GM12878 (cell line): Measurements from ENCODE around the gene VPS25. TPM values are rescaled to one million over a fixed set of nuclear protein-coding genes. Genes with fewer than 3 reads are reported as not detected.

Experiments
- ATAC-seq: fragments of 200-7000 bp; cut with Tn5 transposase; 3 replicates; pipeline ENCODE4 v1.9.1; 2020; ENCODE audit warnings: mild to moderate bottlenecking, moderate library complexity
- BruUV-seq: library from RNA; stranded (reverse); fragments of 400-500 nt; replicated peaks from 2 replicates; lab custom pipeline; 2021; lab: Mats Ljungman, UMichigan
- CTCF ChIA-PET: fragments of 300-600 bp; sonication (Branson Sonifier 250); formaldehyde crosslinking; extraction: SDS; loops from one replicate; lab custom pipeline; 2021; ENCODE audit warnings: inconsistent platforms; lab: Yijun Ruan, JAX
- POLR2A ChIA-PET: fragments of 350-600 bp; formaldehyde crosslinking; extraction: SDS; loops from one replicate; lab custom pipeline; 2021; ENCODE audit warnings: inconsistent platforms; lab: Charles Lee
- RAD21 ChIA-PET: fragments of 300-600 bp; sonication (Branson Sonifier 250); formaldehyde crosslinking; loops from one replicate; lab custom pipeline; 2023; ENCODE audit warnings: antibody characterized with exemption; ENCODE audit not compliant: unreplicated experiment; lab: Charles Lee
- SMC1A ChIA-PET: fragments of 300-600 bp; sonication (Branson Sonifier 250); formaldehyde crosslinking; loops from one replicate; lab custom pipeline; 2023; ENCODE audit not compliant: unreplicated experiment, uncharacterized antibody; lab: Charles Lee
- DNase-seq: peaks from one replicate; pipeline ENCODE4 v3.0.0-alpha.2; 2011; ENCODE audit warnings: low read depth, low spot score
- FAIRE-seq: peaks from 3 replicates; lab custom pipeline; 2011; peaks lifted over from hg19 to GRCh38; lab: Jason Lieb, UNC
- H2AFZ ChIP-seq: 2 replicates; pipeline ENCODE4 v1.6.0; 2011; ENCODE audit warnings: low read depth, low read length, control low read depth; ENCODE audit not compliant: control insufficient read depth
- H3K27ac ChIP-seq: 2 replicates; pipeline ENCODE4 v1.5.1; 2011; ENCODE audit warnings: control low read depth; ENCODE audit not compliant: control insufficient read depth, insufficient read depth
- H3K27me3 ChIP-seq, 2 experiments: replicated peaks in 1 of 2; 2 replicates each; pipeline versions ENCODE4 v1.6.0 to v1.6.1; 2011; ENCODE audit warnings: low read length in 1 of 2; ENCODE audit not compliant: control insufficient read depth in 2 of 2, insufficient read depth in 2 of 2
- H3K36me3 ChIP-seq, 2 experiments: 2 replicates each; pipeline ENCODE4 v1.5.1; 2011; ENCODE audit warnings: low read length in 1 of 2; ENCODE audit not compliant: control insufficient read depth in 2 of 2, insufficient read depth in 2 of 2
- H3K4me1 ChIP-seq: 2 replicates; pipeline ENCODE4 v1.6.1; 2011; ENCODE audit warnings: mild to moderate bottlenecking, low read length, moderate library complexity, mixed read lengths; ENCODE audit not compliant: control insufficient read depth, insufficient read depth
- H3K4me2 ChIP-seq: 2 replicates; pipeline ENCODE4 v1.6.0; 2011; ENCODE audit warnings: control low read depth; ENCODE audit not compliant: control insufficient read depth, insufficient read depth
- H3K4me3 ChIP-seq: fragments of 200-600 bp; sonication (generic); 2 replicates; pipeline ENCODE4 v1.5.1; 2016
- H3K79me2 ChIP-seq: 2 replicates; pipeline ENCODE4 v1.6.0; 2011; ENCODE audit warnings: low read length; ENCODE audit not compliant: control insufficient read depth, insufficient read depth
- H3K9ac ChIP-seq: 2 replicates; pipeline ENCODE4 v1.8.0; 2011; ENCODE audit warnings: low read length, control low read depth, mixed read lengths; ENCODE audit not compliant: control insufficient read depth, insufficient read depth
- H3K9me3 ChIP-seq: replicated peaks from 3 replicates; pipeline ENCODE4 v1.5.1; 2011; ENCODE audit warnings: mild to moderate bottlenecking, low read length; ENCODE audit not compliant: control insufficient read depth, insufficient read depth
- H4K20me1 ChIP-seq: 2 replicates; pipeline ENCODE4 v1.6.0; 2011; ENCODE audit not compliant: control insufficient read depth, insufficient read depth
- ATF7 ChIP-seq: fragments of 450-650 bp; IDR thresholded peaks from 2 replicates; pipeline ENCODE4 v1.6.1; 2016; ENCODE audit warnings: low read depth, mild to moderate bottlenecking
- KLF5 ChIP-seq: fragments of 450-650 bp; IDR thresholded peaks from 2 replicates; pipeline ENCODE4 v1.6.1; 2014; ENCODE audit warnings: mild to moderate bottlenecking; ENCODE audit not compliant: partially characterized antibody
- RAD21 ChIP-seq: IDR thresholded peaks from 2 replicates; pipeline ENCODE4 v1.6.1; 2011; ENCODE audit warnings: mild to moderate bottlenecking, low read depth, low read length, moderate library complexity; ENCODE audit not compliant: insufficient read depth
- SIN3A ChIP-seq: IDR thresholded peaks from 2 replicates; pipeline ENCODE4 v1.6.1; 2012; ENCODE audit warnings: low read depth, low read length, improper control_type of control experiment
- TAF1 ChIP-seq: IDR thresholded peaks from 2 replicates; pipeline ENCODE4 v1.6.1; 2011; ENCODE audit warnings: mild to moderate bottlenecking, low read depth, low read length, borderline replicate concordance
- ZNF207 ChIP-seq: fragments of 450-650 bp; IDR thresholded peaks from 2 replicates; pipeline ENCODE4 v1.6.1; 2014; ENCODE audit warnings: antibody characterized with exemption, mild to moderate bottlenecking, borderline replicate concordance
- WGBS: methylation state at CpG from one replicate; pipeline ENCODE4 v1.1.6; 2016; ENCODE audit warnings: low lambda C conversion rate; ENCODE audit not compliant: insufficient replicate concordance, insufficient coverage; ENCODE audit errors: missing lambda C conversion rate; 5-methylcytosine and 5-hydroxymethylcytosine counted together
- in situ Hi-C: fragments of 300-500 bp; cut with MboI; formaldehyde crosslinking; loops from 9 replicates; pipeline ENCODE4 v1.14.3; 2018; ENCODE audit warnings: mixed read lengths
- intact Hi-C: fragments of 100-400 bp; cut with micrococcal nuclease; formaldehyde crosslinking; loops from one replicate; pipeline ENCODE4 v1.14.2; 2022; ENCODE audit not compliant: unreplicated experiment
- polyA plus RNA-seq, 11 experiments: library from polyadenylated mRNA; depleted of rRNA in 4 of 11; unstranded in 6 of 11; stranded (reverse) in 5 of 11; fragments of >200 nt; fragmentation: Nextera tagmentation in 4 of 11; fragmentation: Illumina TruSeq in 1 of 11; extraction: Ambion mirVana in 4 of 11; extraction: Trizol in 1 of 11; gene quantifications; 1 replicate in 1 of 11; 2 replicates in 10 of 11; pipeline versions ENCODE4 v1.2.1 to v1.2.3, GENCODE V29; 2011 to 2016; ENCODE audit warnings: inconsistent platforms in 2 of 11, missing spikeins in 2 of 11, low read depth in 1 of 11
- total RNA-seq, 4 experiments: library from RNA; depleted of rRNA in 3 of 4; stranded (reverse); fragments of >200 nt in 3 of 4; fragmentation: Illumina TruSeq in 1 of 4; extraction: Trizol in 1 of 4; gene quantifications; 2 replicates each; pipeline versions ENCODE4 v1.2.1 to v1.2.3, GENCODE V29; 2013 to 2021
- TF ChIP-seq, protein P1 (sequence below): fragments of 450-650 bp; IDR thresholded peaks from 2 replicates; pipeline ENCODE4 v1.6.1; 2017; ENCODE audit warnings: antibody characterized with exemption, mild to moderate bottlenecking, moderate library complexity
- TF ChIP-seq, protein P2 (sequence below): fragments of 450-650 bp; IDR thresholded peaks from 2 replicates; pipeline ENCODE4 v1.6.1; 2016; ENCODE audit warnings: mild to moderate bottlenecking
- TF ChIP-seq, protein P3 (sequence below): IDR thresholded peaks from 2 replicates; pipeline ENCODE4 v1.6.1; 2012; ENCODE audit warnings: low read length, inconsistent platforms
- TF ChIP-seq, protein P4 (sequence below): fragments of 450-650 bp; IDR thresholded peaks from 2 replicates; pipeline ENCODE4 v1.6.1; 2017; ENCODE audit warnings: mild to moderate bottlenecking

Gene VPS25
- total and polyA plus RNA-seq, 10 of the 15 experiments (the other 5 are each of a cell fraction or from before 2014, with no cell fraction given) = 92.7 to 185 (median 136) TPM

- peaks cover 11% of the 10 kb centered on the region for H3K4me1 ChIP-seq
- H3K27ac ChIP-seq = no peak overlapping the region
- RAD21 ChIA-PET = no interaction called here
- H2AFZ ChIP-seq = no peak overlapping the region
- H3K36me3 ChIP-seq = no peaks in the 10 kb centered on the region
- POLR2A ChIA-PET = no interaction called here
- intact Hi-C loops = no loop called here
- no TSS peak for BruUV-seq
- no peak overlapping the region for H3K4me3 ChIP-seq
- H4K20me1 ChIP-seq = no peaks in the 10 kb centered on the region
- H3K79me2 ChIP-seq = peaks cover 15% of the 10 kb centered on the region
- H3K4me2 ChIP-seq = no peak overlapping the region
- FAIRE-seq (no peak), DNase-seq (no peak), ATAC-seq (no peak)
- SMC1A ChIA-PET = interaction anchor here (0.6 kb wide), 1 partner anchor 9 kb away, joined by 3 read pairs; no protein-coding TSS in a partner anchor
- in situ Hi-C loops = no loop called here
- H3K9me3 ChIP-seq = no peaks in the 10 kb centered on the region
- no peak overlapping the region for H3K9ac ChIP-seq
- 91% methylated on average over 1 of the region's 1 CpG for WGBS
- no peaks in the 10 kb centered on the region for H3K27me3 ChIP-seq
- CTCF ChIA-PET = interaction anchor here (1.4 kb wide), 1 partner anchor 9 kb away, joined by 6 read pairs; no protein-coding TSS in a partner anchor
- TF ChIP-seq, protein P1, sequence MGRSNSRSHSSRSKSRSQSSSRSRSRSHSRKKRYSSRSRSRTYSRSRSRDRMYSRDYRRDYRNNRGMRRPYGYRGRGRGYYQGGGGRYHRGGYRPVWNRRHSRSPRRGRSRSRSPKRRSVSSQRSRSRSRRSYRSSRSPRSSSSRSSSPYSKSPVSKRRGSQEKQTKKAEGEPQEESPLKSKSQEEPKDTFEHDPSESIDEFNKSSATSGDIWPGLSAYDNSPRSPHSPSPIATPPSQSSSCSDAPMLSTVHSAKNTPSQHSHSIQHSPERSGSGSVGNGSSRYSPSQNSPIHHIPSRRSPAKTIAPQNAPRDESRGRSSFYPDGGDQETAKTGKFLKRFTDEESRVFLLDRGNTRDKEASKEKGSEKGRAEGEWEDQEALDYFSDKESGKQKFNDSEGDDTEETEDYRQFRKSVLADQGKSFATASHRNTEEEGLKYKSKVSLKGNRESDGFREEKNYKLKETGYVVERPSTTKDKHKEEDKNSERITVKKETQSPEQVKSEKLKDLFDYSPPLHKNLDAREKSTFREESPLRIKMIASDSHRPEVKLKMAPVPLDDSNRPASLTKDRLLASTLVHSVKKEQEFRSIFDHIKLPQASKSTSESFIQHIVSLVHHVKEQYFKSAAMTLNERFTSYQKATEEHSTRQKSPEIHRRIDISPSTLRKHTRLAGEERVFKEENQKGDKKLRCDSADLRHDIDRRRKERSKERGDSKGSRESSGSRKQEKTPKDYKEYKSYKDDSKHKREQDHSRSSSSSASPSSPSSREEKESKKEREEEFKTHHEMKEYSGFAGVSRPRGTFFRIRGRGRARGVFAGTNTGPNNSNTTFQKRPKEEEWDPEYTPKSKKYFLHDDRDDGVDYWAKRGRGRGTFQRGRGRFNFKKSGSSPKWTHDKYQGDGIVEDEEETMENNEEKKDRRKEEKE = no peak
- TF ChIP-seq ZNF207 (no peak), TAF1 (no peak), KLF5 (no peak), RAD21 (no peak), ATF7 (no peak), SIN3A (no peak)
- TF ChIP-seq, protein P2, sequence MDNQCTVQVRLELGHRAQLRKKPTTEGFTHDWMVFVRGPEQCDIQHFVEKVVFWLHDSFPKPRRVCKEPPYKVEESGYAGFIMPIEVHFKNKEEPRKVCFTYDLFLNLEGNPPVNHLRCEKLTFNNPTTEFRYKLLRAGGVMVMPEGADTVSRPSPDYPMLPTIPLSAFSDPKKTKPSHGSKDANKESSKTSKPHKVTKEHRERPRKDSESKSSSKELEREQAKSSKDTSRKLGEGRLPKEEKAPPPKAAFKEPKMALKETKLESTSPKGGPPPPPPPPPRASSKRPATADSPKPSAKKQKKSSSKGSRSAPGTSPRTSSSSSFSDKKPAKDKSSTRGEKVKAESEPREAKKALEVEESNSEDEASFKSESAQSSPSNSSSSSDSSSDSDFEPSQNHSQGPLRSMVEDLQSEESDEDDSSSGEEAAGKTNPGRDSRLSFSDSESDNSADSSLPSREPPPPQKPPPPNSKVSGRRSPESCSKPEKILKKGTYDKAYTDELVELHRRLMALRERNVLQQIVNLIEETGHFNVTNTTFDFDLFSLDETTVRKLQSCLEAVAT = no peak
- TF ChIP-seq, protein P3, sequence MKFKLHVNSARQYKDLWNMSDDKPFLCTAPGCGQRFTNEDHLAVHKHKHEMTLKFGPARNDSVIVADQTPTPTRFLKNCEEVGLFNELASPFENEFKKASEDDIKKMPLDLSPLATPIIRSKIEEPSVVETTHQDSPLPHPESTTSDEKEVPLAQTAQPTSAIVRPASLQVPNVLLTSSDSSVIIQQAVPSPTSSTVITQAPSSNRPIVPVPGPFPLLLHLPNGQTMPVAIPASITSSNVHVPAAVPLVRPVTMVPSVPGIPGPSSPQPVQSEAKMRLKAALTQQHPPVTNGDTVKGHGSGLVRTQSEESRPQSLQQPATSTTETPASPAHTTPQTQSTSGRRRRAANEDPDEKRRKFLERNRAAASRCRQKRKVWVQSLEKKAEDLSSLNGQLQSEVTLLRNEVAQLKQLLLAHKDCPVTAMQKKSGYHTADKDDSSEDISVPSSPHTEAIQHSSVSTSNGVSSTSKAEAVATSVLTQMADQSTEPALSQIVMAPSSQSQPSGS = no peak
- TF ChIP-seq, protein P4, sequence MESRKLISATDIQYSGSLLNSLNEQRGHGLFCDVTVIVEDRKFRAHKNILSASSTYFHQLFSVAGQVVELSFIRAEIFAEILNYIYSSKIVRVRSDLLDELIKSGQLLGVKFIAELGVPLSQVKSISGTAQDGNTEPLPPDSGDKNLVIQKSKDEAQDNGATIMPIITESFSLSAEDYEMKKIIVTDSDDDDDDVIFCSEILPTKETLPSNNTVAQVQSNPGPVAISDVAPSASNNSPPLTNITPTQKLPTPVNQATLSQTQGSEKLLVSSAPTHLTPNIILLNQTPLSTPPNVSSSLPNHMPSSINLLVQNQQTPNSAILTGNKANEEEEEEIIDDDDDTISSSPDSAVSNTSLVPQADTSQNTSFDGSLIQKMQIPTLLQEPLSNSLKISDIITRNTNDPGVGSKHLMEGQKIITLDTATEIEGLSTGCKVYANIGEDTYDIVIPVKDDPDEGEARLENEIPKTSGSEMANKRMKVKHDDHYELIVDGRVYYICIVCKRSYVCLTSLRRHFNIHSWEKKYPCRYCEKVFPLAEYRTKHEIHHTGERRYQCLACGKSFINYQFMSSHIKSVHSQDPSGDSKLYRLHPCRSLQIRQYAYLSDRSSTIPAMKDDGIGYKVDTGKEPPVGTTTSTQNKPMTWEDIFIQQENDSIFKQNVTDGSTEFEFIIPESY = no peak
Observed at GRCh38 chr17:42740699-42741098, 32.5 kb upstream of the VPS25 start.
